AG08395 (cell line): ENCODE results near the gene SENP8.
A peak's percentile ranks its signal among the peaks of the same experiment; 100 is the strongest.
"Not testable (repeated sequence)": the region's sequence is repeated elsewhere in the genome, so short reads cannot be mapped to it uniquely, and the experiment has no call there.

Experiments
- DNase-seq: peaks from one replicate; pipeline ENCODE4 v3.0.0; 2012; ENCODE audit warnings: mixed read lengths, low spot score

SENP8 gene

DNA sequence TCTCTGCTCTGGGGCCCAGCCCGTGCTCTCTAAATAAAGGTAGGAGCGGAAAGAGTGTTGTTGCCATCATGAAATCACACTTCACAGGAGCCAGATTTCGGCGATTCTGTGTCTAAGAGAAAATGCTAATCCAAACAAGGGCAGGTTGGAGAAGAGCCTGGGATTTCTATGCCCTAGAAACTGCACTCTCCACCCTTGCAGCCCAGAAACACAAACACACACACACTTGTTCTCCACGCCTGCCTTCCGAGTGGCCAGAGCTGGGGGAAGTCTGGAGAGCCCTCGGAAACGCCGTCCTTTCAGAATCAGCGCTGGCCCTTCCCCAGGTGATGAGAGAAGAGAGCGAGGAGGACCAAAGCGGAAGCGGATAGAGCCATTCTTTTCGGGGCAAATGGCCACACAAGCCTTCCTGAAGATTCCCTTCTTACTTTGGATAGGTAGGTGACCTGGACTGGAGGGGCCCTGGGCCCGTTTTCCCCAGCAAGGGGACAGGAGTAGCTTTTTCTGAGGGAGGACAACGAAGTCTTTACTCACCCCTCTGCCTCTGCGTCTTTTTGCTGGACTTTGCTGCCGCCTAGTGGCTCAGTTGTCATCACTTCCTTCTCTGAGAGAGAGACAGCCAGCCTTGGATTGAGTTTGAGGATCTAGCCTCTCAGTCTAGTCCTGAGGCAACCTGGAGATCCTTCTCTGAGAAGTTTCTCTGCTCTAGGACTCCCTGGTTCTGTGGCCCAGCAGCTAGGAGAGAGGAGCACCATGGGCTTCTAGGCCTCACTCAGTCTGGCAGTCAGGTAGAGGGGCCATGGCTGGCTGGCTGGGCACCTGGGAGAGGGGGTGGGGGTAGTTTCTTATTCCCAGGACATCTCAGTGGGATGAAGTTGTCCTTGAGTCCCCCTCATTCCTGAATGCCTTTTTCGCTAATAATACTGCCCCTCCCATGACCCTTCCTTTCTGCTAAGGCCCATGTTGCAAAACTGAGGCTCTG lies 37.7 kb downstream of the SENP8 start:
- DNase-seq: peak; percentile 85

DNA sequence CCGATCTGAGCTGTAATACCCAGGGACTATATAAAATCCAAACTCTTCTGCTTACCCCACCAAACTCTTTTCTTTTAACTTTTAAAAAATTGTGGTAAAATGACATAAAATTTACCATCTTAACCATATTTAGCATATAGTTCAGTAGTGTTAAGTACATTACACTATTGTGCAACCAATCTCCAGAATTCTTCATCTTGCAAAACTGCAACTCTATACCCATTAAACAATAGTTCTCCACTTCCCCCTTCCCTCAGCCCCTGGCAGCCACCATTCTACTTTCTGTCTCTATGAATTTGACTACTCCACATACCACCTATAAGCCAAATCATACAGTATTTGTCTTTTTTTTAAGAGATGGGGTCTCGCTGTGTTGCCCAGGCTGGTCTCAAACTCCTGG lies 38.7 kb downstream of the SENP8 start:
- no peak for DNase-seq

DNA sequence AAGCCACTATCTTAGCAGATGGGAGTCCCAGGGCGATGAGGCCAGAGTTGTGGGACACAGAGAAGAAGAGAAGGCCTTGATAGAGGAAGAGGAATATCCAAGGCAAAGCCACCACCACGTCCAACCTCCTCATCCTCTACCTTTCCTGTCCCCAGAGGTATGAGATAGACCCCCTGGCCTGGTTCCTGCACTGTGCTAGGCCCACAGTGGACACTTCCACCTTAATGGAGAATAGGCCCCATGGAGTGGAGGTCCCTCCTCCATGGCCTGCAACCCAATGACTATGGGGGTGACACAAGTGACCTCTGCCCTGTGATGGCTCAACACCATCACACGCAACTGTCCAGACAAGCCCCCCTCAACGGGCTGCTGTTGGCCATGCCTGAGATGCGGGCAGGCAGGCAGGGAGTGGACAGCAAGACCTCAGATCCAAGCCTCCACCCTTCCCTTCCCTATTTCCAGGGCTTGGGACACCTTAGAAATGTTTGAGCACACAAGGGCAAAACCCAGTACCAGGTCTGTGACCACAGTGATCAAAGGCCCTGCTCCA lies 42.6 kb downstream of the SENP8 start:
- no peak for DNase-seq

DNA sequence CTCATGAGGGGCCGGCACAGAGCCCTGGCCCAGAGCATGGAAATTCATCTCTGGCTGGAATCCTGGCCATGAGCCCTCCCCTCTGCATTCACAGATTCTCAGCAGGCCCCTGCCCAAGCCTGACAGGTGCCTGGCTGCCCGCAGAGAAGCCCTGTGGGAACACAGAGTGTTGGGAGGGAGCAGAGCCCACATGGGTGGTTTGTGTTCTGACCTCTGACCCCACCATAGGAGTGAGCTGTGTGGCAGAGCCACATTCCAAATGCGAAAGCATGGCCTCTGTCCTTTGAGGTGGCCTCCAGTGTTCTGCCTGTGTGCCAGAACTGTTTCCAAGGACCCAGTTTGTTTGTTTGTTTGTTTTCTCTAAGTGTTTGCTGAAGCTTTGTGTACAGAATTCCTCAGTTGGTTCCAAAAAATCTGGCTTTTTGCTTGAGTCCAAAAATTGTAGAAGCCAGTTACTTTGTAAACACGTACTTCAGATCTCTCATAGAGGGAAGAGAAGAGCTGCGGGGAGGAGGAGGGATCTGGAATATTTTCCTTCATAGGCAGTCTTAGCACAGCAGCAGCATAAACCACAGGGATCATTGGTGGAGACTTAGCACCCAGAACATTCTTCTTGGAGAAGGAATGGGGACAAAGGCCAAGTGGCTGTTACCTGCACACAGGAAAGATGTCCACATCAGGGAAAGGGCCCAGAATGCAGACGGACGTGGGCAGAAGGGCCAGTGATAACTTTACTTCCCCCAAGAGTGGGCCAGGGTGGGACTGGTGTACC lies 43.3 kb downstream of the SENP8 start:
- no peak for DNase-seq

DNA sequence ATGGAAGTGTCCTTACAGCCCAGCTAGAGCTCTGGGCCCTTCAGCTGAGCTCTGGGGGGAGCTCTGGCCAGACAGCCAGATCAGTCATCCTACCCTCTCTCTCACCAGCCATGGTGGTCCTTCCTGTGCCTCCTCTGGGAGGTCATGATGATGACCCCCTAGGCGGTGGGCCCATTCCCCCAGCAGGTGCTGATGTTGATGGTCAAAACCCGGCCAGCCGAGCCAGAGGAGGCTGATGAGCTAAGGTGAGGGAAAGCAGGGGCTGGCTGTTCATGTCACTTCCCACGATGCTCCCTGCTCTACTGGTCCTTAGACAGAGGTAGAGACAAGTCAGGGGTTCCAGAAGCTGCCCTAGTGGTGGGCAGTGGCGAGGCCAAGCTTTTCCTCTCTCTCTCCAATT lies 44.4 kb downstream of the SENP8 start:
- no peak for DNase-seq

DNA sequence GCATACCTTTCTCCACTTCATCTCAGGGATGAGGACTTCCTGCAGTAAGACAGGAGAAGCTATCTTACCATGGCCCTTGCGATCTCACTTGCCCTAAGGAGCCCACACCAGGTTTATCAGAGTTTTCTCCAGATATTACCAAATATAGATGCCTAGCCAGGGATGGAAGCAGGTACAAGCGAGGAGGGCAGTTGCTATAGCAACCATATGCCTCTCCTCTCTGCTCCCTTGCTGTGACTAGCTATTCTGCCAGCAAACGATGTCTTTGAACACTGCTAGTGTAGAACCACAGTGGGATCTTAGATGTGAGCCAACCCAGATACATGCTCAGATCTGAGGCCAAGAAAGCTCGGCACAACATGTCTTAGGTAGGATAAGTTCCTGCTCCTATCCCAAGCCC lies 45.5 kb downstream of the SENP8 start:
- DNase-seq: no peak

DNA sequence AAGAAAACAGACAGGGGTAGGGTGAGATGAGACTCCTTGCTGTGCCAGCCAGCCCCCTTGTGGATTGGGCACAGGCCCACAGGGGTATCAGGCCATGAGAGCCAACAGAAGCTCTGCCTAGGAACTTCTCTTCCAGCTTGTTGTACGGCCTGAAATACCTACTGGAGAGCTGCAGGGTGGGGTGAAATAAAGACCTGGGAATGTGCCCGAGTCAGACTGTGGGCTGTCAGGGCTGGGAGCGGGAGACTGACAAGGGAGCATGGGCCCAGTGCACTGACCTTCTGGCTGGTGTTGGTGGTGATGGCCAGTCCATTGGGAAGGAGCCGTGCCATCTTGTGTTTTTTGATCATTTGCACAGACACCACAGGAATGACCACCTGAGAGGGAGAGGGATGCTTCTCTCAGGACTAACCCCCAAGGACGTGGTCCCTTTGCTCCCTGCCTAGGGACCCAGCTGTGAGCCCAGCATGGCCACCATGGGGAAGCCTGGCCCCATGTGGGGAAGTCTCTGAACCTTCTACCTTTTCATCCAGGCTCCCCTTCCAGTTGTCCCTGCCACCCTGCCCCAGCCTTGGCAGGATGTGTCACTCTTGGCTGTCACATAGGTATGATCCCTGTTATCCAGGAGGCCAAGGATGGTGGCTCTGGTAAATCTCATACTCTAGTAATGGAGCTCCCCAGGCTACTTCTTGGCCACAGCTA lies 48.7 kb downstream of the SENP8 start:
- no peak for DNase-seq

DNA sequence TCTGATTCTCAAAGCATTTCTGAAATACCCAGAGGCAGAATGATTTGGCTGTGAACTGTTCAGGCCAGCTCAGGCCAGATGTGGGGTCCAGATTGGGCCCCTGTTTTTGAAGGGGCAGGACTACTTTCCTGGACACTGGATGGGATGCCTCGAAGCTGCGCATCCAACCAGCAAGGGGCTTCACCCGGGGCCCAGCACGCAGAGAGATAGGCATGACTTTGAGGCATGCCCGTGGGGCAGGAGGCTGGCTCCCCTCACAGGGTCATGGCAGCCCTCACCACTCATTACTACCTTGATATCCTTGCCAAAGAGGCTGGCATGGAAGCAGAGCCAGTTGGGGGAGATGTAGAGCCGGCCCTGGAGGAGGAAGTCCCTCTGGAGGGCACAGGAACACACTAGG lies 49.2 kb downstream of the SENP8 start:
- DNase-seq: no peak

DNA sequence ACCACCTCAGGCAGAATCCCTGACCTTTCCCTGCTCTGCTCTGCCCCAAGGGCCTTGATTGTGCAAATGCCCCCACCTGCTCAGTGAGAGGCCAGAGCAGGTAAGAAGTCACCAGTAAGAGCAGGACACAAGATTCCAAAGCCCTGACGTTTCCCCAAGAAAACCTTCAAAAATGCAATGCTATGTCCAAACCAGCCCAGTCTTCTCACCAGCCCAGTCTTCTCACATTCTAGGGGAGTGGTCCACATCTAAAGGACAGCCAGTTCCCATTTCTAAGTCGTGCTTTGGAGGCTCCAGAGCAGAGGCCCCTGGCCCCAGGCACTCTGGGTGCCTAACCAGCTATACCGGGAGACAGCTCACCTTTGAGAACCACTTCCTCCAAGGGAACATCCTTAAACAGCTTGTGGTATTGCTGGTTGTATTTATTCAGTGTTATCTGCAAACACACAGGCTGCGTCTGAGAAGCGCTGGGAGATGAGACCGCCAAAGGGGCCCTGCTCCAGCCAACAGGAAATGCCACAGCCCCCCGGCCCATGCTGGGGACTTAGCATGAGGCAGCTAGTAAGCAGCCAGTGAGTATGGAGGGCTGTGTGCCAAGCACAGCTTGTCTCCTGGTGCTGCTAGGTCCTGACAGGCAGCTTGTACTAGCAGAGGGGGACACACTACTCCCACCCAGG lies 50.1 kb downstream of the SENP8 start:
- DNase-seq: no peak

DNA sequence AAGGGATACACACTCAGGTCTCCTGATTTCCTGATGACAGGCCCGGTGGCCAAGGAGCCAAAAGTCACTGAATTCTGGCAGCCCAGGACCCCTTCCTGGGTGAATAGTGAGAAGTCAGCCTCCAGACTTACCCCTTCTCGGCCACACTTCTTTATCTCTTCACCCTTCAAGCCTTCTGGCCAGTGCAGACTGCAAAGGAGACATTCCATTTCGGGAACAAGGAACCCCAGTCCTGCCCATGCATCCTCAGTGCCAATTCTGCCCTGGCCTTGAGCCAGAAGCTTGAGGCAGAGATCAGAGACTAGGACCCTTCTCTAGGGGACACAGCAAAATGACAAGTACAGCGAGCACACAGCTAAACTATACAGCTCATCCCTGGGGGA lies 50.6 kb downstream of the SENP8 start:
- no peak for DNase-seq

DNA sequence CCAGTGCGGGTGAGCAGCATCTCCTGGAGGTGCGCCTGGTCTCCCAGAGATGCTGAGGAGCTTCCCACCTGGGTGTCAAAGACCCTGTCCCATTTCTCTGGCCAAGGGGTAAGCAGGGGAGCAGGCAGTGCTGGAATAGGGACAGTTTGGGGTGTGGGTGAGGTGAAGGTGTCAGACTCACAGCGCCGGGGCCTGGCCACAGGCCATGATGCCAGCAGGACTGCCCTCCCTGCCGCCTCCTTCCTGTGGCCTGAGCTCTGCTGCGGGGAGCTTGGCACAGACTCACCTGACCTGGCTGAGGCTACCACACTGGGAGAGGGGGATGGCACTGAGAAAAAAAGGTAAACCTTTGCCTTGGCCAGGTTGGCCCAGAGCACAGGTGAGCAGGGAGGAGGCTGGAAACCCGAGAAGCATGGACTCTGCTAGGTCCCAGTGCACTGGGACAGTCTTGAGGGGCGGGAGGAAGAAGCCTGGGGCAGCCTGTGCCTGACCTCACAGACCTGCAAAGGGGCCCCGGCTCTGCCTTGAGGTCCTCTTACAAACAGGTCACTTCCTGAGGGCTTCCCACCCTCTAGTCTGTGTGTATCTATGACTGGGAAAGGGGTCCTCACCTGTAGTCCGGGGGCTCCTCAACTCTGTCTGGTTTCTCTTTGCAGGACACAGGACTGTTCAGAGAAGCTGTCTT lies 51.2 kb downstream of the SENP8 start:
- no peak for DNase-seq

DNA sequence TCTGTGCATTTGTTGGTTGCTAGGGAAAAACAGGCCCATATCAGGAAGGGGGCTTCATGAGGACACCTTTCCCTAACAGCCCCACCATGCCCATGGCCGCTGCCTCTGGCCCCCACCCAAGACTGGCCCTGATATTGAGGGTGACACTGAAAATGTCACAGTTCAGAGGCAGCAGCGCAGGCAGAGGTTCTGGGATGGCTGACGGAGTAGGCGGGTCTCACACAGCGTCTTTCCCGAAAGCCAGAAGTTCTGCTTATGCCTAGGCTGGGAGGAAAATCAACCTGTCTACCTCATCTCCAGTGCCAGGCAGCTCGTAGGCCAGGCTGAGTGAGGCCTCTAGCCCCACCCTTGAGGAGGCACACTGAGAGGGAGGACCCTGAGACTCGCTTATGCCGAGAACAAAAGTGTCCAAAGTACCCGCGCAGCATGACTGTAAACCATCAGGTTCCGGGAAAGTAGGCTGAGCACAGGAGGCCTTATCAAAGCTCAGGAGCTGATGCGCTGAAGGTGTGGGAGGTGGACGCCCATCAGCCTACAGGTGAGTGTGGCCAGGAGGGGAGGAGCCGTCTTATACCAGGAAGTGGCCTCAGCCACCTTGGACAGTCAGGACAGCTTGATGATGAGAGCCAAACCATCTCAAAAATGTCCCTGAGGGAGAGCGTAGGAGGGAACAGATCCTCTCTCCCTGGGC lies 51.9 kb downstream of the SENP8 start:
- DNase-seq: no peak

DNA sequence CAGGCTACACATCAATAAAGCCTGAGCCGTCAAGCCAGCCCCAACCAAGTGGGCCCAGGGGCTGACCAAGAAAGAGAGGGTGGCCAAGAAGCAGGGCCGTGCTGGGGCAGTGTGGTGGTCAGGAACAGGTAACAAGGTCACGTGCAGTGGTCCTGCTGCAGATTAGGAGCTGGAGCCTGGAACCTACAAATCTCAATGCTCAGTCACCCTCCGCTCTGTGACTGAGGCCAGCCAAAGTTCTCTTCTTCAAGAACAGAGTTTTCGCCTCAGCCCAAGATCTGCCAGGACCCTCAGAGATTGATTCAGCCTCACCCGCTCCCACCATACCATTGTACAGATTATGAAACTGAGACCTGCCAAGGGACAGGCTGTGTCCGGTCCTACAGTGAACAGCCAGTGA lies 52.5 kb downstream of the SENP8 start:
- no peak for DNase-seq

DNA sequence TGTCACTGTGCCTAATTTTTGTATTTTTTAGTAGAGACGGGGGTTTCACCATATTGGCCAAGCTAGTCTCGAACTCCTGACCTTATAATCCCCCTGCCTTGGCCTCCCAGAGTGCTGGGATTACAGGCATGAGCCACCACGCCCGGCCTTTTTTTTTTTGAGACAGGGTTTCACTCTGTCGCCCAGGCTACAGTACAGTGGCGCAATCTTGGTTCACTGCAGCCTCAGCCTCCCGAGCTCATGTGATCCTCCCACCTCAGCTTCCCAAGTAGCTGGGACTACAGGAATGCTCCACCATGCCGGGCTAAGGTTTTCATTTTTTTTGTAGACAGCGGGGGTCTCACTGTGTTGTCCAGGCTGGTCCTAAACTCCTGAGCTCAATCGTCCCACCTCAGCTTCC lies 53.8 kb downstream of the SENP8 start:
- DNase-seq: not testable (repeated sequence)

DNA sequence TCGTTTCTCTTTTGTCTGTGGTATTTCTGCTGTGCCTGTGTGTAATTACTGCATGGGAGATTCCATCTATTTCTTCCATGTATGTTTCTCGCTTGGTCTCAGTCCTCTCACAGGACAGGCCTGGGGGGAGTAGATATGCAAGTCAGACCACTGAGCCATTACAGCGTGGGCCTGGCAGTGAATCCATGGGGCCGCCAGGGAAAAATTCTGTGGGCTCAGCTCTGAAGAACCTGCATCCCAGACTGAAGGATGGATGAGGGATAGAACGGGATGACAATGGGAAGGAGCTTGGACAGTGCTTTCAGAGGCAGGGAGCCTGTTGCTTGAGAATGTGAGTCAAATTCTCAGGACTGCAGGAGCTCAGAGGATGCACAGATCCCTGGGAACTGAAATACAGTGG lies 54.6 kb downstream of the SENP8 start:
- no peak for DNase-seq

DNA sequence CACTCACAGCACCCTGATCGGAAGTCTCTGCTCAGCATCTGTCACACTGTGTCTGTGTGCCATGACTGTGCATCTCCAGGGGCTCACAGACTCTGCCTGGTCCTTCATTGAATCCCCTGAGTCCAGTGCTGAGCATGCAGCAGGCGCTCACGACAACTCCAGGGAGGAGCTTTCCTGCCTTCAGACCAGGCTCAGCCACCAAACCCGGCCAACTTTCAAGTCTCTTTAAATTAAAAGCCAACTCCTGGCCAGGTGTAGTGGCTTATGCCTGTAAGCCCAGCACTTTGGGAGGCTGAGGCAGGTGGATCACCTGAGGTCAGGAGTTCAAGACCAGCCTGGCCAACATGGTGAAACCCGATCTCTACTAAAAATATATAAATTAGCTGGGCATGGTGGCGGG lies 55.2 kb downstream of the SENP8 start:
- DNase-seq: no peak

DNA sequence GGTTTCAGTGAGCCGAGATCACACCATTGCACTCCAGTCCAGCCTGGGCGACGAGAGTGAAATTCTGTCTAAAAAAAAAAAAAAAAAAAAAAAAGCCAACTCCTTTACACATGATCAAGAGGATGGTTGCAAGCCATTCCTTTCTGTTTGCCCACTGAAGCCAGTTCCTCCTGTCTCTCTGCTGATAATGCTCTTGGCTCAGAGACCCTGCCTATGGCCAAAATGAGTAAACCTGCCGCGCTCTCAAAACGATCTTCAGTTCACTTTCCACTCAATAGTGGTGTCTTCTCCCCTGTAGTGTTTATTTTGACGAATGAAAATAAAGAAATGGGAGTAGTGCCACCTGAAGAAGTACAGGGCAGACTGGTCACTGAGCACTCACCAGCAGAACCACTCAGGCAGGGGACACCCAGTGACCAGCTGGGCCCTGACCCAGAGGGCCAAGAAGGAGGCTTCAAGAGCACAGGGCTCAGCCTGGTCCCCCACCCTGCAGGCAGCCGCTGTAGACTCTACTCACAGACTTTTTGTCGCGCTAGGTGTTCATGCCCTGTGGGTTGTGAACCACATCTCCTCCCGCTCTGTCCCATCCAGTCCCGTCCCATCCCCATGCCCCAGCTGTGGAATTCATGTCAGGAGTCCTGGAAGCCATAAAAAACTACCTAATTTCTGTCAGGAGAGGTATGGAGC lies 55.8 kb downstream of the SENP8 start:
- DNase-seq: no peak

DNA sequence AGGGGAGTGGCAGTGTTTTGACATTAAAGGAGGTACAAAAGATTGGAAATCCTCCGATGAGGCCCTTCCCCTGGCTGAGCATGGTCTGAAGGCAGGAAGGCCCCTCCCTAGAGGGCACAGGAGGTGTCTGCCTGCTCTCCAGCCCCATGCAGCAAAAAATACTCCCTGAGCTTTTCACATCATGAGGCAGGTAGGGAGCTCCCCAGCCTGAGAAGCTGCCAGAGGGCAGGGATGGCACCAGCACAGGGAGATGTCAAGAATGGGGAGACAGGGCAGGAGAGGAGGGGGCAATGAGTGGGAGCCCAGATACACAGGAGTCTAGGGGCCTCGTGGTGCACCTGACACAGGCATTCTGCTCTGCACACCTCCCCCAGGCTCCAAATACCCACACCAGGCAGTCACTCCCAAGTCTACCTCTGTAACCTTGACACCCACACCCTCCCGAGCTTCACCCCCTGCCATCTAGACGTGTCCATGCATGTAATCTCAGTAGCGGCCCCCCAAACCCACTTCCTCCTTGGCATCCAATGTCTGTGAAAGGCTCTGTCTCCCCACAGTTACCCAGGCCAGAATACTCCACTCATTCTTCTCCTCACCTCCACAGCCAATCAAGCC lies 56.5 kb downstream of the SENP8 start:
- DNase-seq: no peak
